Fibroblast of the conjunctiva (primary cell): ENCODE data around the gene RASD2.

Experiments
- DNase-seq: peaks from one replicate; pipeline ENCODE4 v3.0.0-alpha.2; 2010; ENCODE audit warnings: low read depth

Gene RASD2

GRCh38 chr22:35542157-35542938 is 1.7 kb downstream of the RASD2 start:
- no peak for DNase-seq

- DNase-seq, result no peak
Observed at GRCh38 chr22:35542939-35543516, 2.4 kb downstream of the RASD2 start.

GRCh38 chr22:35543702-35544101 is 3.1 kb downstream of the RASD2 start:
- no peak for DNase-seq

- DNase-seq, result no peak
Observed at GRCh38 chr22:35544189-35544588, 3.6 kb downstream of the RASD2 start.

- no peak for DNase-seq
Observed at GRCh38 chr22:35544827-35545226, 4.2 kb downstream of the RASD2 start.

GRCh38 chr22:35546886-35547285 is 6.3 kb downstream of the RASD2 start:
- no peak for DNase-seq

- DNase-seq, result no peak
Observed at GRCh38 chr22:35547987-35548721, 7.5 kb downstream of the RASD2 start.

- no peak for DNase-seq
Observed at GRCh38 chr22:35548722-35549112, 8.1 kb downstream of the RASD2 start.

- DNase-seq, result no peak
Observed at GRCh38 chr22:35549328-35549727, 8.7 kb downstream of the RASD2 start.

GRCh38 chr22:35551549-35552177 is 11.0 kb downstream of the RASD2 start:
- no peak for DNase-seq

GRCh38 chr22:35552196-35552842 is 11.7 kb downstream of the RASD2 start:
- DNase-seq, result peak; percentile 16

GRCh38 chr22:35552846-35553245 is 12.2 kb downstream of the RASD2 start:
- DNase-seq, result no peak

GRCh38 chr22:35553341-35553740 is 12.7 kb downstream of the RASD2 start:
- DNase-seq, result no peak

GRCh38 chr22:35554297-35554845 is 13.7 kb downstream of the RASD2 start:
- DNase-seq, result no peak

- DNase-seq, result no peak
Observed at GRCh38 chr22:35555483-35555890, 14.9 kb downstream of the RASD2 start.

GRCh38 chr22:35555946-35556547 is 15.4 kb downstream of the RASD2 start:
- DNase-seq, result no peak

GRCh38 chr22:35556666-35557065 is 16.0 kb downstream of the RASD2 start:
- no peak for DNase-seq

- no peak for DNase-seq
Observed at GRCh38 chr22:35558031-35558430, 17.4 kb downstream of the RASD2 start.

- no peak for DNase-seq
Observed at GRCh38 chr22:35558719-35559118, 18.1 kb downstream of the RASD2 start.

- no peak for DNase-seq
Observed at GRCh38 chr22:35559354-35560005, 18.8 kb downstream of the RASD2 start.

- DNase-seq, result no peak
Observed at GRCh38 chr22:35560366-35560765, 19.7 kb downstream of the RASD2 start.
